Mesendoderm (in vitro differentiated cells): ENCODE measurements around the gene AKT3.

ENCODE experiments used
- DNase-seq: peaks from one replicate; pipeline ENCODE4 v3.0.0; 2013
- H2AK5ac ChIP-seq: 2 replicates; pipeline ENCODE4 v1.6.1; 2013; ENCODE audit warnings: low read length, inconsistent platforms
- H2BK120ac ChIP-seq: 2 replicates; pipeline ENCODE4 v1.6.1; 2013; ENCODE audit warnings: low read depth, mild to moderate bottlenecking, low read length, moderate library complexity, mixed read lengths
- H2BK15ac ChIP-seq: replicated peaks from 2 replicates; pipeline ENCODE4 v1.6.1; 2013; ENCODE audit warnings: low read depth, mild to moderate bottlenecking, moderate library complexity
- H2BK5ac ChIP-seq: 2 replicates; pipeline ENCODE4 v1.6.1; 2013; ENCODE audit warnings: low read length, inconsistent platforms
- H3K18ac ChIP-seq: 2 replicates; pipeline ENCODE4 v1.6.1; 2013; ENCODE audit warnings: mild to moderate bottlenecking, low read length, mixed read lengths
- H3K23ac ChIP-seq: one replicate; pipeline ENCODE4 v1.6.1; 2013; ENCODE audit warnings: low read length
- H3K27ac ChIP-seq: 2 replicates; pipeline ENCODE4 v1.5.1; 2013; ENCODE audit warnings: low read depth, mild to moderate bottlenecking, inconsistent platforms, low read length, moderate library complexity
- H3K27me3 ChIP-seq: 2 replicates; pipeline ENCODE4 v1.6.1; 2013; ENCODE audit warnings: low read length, control low read depth, mild to moderate bottlenecking, inconsistent platforms; ENCODE audit not compliant: insufficient read depth, poor library complexity
- H3K36me3 ChIP-seq: 2 replicates; pipeline ENCODE4 v1.6.1; 2013; ENCODE audit warnings: low read length, inconsistent platforms; ENCODE audit not compliant: control insufficient read depth, insufficient read depth
- H3K4ac ChIP-seq: one replicate; pipeline ENCODE4 v1.6.1; 2013; ENCODE audit warnings: low read depth, mild to moderate bottlenecking, low read length, moderate library complexity
- H3K4me1 ChIP-seq: 2 replicates; pipeline ENCODE4 v1.6.1; 2013; ENCODE audit warnings: low read depth, low read length, inconsistent platforms; ENCODE audit not compliant: control insufficient read depth
- H3K4me2 ChIP-seq: 2 replicates; pipeline ENCODE4 v1.6.1; 2013; ENCODE audit warnings: low read length
- H3K4me3 ChIP-seq: 2 replicates; pipeline ENCODE4 v1.5.1; 2013; ENCODE audit warnings: mild to moderate bottlenecking, low read length
- H3K56ac ChIP-seq: one replicate; pipeline ENCODE4 v1.6.1; 2013; ENCODE audit warnings: low read length
- H3K79me1 ChIP-seq: 2 replicates; pipeline ENCODE4 v1.6.1; 2013; ENCODE audit warnings: low read length, inconsistent platforms
- H3K79me2 ChIP-seq: 2 replicates; pipeline ENCODE4 v1.6.1; 2013; ENCODE audit warnings: mild to moderate bottlenecking, low read length; ENCODE audit not compliant: control insufficient read depth, insufficient read depth
- H3K9ac ChIP-seq: 2 replicates; pipeline ENCODE4 v1.6.1; 2013; ENCODE audit warnings: low read length, inconsistent platforms
- H4K5ac ChIP-seq: one replicate; pipeline ENCODE4 v1.6.1; 2013; ENCODE audit warnings: low read length
- H4K8ac ChIP-seq: one replicate; pipeline ENCODE4 v1.6.1; 2013; ENCODE audit warnings: low read depth, mild to moderate bottlenecking, control low read depth, low read length, moderate library complexity
- whole genome bisulfite sequencing: extraction: QIAGEN DNeasy Blood & Tissue Kit; methylation state at CpG from one replicate; pipeline ENCODE4 v1.1.7; 2013; ENCODE audit warnings: low lambda C conversion rate, missing lambda C conversion rate; ENCODE audit not compliant: insufficient coverage; ENCODE audit errors: extremely low coverage; 5-methylcytosine and 5-hydroxymethylcytosine counted together

The AKT3 gene

GRCh38 chr1:243501002-243501401 is 349.0 kb downstream of the AKT3 start:
- no peak overlapping the region for H3K27ac ChIP-seq
- no peak overlapping the region for H2BK15ac ChIP-seq
- H3K79me1 ChIP-seq: no peaks in the 10 kb centered on the region
- H2BK5ac ChIP-seq: no peak overlapping the region
- no peak for DNase-seq
- H3K4me1 ChIP-seq: no peaks in the 10 kb centered on the region
- H3K36me3 ChIP-seq: no peaks in the 10 kb centered on the region
- H4K5ac ChIP-seq: no peak overlapping the region
- no peak overlapping the region for H3K18ac ChIP-seq
- H3K4me2 ChIP-seq: no peak overlapping the region
- no peak overlapping the region for H4K8ac ChIP-seq
- H3K79me2 ChIP-seq: no peaks in the 10 kb centered on the region
- H3K56ac ChIP-seq: no peak overlapping the region
- no peaks in the 10 kb centered on the region for H3K27me3 ChIP-seq
- H2BK120ac ChIP-seq: no peak overlapping the region
- no peak overlapping the region for H3K4ac ChIP-seq
- no peak overlapping the region for H3K23ac ChIP-seq
- no peak overlapping the region for H3K9ac ChIP-seq
- WGBS: no CpG with 5 or more reads among the region's 5 CpGs
- H2AK5ac ChIP-seq: no peak overlapping the region
- H3K4me3 ChIP-seq: no peak overlapping the region

DNA sequence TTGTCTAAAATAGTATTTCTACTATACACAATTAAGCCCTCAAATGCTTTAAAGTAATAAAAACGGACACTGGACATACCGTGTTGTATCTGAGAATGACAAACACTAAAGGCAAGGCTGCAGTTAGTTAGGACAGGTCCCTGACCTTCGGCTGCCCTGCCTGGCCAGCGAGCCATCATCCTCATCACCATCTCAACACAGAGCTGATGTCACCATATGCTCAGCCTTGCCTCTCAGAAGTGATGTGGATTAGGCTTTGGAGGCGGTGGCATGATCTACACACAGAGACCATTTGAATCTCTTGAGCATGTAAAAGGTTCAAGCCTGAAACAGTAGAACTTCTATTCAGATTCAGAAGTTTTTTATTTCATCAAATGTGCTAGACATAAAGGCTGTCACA is 349.5 kb downstream of the AKT3 start:
- DNase-seq: no peak
- no peak overlapping the region for H3K27ac ChIP-seq
- no peak overlapping the region for H2BK120ac ChIP-seq
- no peak overlapping the region for H3K9ac ChIP-seq
- no peak overlapping the region for H3K56ac ChIP-seq
- no peaks in the 10 kb centered on the region for H3K27me3 ChIP-seq
- H3K4me1 ChIP-seq: no peaks in the 10 kb centered on the region
- no peak overlapping the region for H2BK15ac ChIP-seq
- no peak overlapping the region for H4K5ac ChIP-seq
- H3K4me2 ChIP-seq: no peak overlapping the region
- no peak overlapping the region for H3K23ac ChIP-seq
- WGBS: no CpG with 5 or more reads among the region's 5 CpGs
- no peak overlapping the region for H2AK5ac ChIP-seq
- H3K79me2 ChIP-seq: no peaks in the 10 kb centered on the region
- H3K4ac ChIP-seq: no peak overlapping the region
- no peak overlapping the region for H3K4me3 ChIP-seq
- H3K79me1 ChIP-seq: no peaks in the 10 kb centered on the region
- no peak overlapping the region for H2BK5ac ChIP-seq
- no peak overlapping the region for H4K8ac ChIP-seq
- H3K36me3 ChIP-seq: no peaks in the 10 kb centered on the region
- H3K18ac ChIP-seq: no peak overlapping the region

- no peak overlapping the region for H4K5ac ChIP-seq
- H2BK120ac ChIP-seq: no peak overlapping the region
- no peaks in the 10 kb centered on the region for H3K27me3 ChIP-seq
- no peak overlapping the region for H3K4me3 ChIP-seq
- no peak overlapping the region for H2AK5ac ChIP-seq
- H3K36me3 ChIP-seq: no peaks in the 10 kb centered on the region
- no CpG with 5 or more reads among the region's 10 CpGs for WGBS
- no peak overlapping the region for H2BK5ac ChIP-seq
- H3K79me2 ChIP-seq: no peaks in the 10 kb centered on the region
- no peak for DNase-seq
- no peak overlapping the region for H3K9ac ChIP-seq
- no peak overlapping the region for H2BK15ac ChIP-seq
- H3K4me1 ChIP-seq: no peaks in the 10 kb centered on the region
- H3K4me2 ChIP-seq: no peak overlapping the region
- no peaks in the 10 kb centered on the region for H3K79me1 ChIP-seq
- H3K23ac ChIP-seq: no peak overlapping the region
- H4K8ac ChIP-seq: no peak overlapping the region
- no peak overlapping the region for H3K56ac ChIP-seq
- no peak overlapping the region for H3K4ac ChIP-seq
- no peak overlapping the region for H3K18ac ChIP-seq
- no peak overlapping the region for H3K27ac ChIP-seq
Observed at GRCh38 chr1:243499711-243500110, 350.3 kb downstream of the AKT3 start.

DNA sequence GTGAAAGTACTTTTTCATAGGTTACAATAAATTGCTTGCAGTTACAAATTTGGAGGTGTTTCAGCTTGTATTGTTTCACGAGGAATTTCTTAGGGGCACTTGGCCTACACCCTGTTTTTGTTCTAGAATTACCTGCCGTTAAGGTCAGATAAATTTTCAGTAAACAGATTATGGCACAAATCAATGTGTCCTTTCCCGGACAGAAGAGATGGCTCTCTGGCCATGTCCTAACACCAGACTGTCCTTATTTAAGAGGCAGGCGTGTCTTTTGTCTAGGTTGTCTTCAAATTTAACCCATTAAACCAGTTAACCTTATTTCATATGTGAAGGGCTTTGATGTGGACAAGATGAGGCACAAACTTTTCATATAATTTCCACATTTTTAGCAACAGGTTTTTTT is 350.8 kb downstream of the AKT3 start:
- H2BK120ac ChIP-seq: no peak overlapping the region
- no peaks in the 10 kb centered on the region for H3K27me3 ChIP-seq
- no peaks in the 10 kb centered on the region for H3K36me3 ChIP-seq
- H3K4me1 ChIP-seq: no peaks in the 10 kb centered on the region
- no peak overlapping the region for H4K5ac ChIP-seq
- no peaks in the 10 kb centered on the region for H3K79me1 ChIP-seq
- H3K4ac ChIP-seq: no peak overlapping the region
- no peak overlapping the region for H2AK5ac ChIP-seq
- no peak overlapping the region for H3K9ac ChIP-seq
- no peak overlapping the region for H3K18ac ChIP-seq
- H3K27ac ChIP-seq: no peak overlapping the region
- no peaks in the 10 kb centered on the region for H3K79me2 ChIP-seq
- H3K23ac ChIP-seq: no peak overlapping the region
- DNase-seq: no peak
- no peak overlapping the region for H3K4me3 ChIP-seq
- H2BK15ac ChIP-seq: no peak overlapping the region
- WGBS: no CpG with 5 or more reads among the region's 4 CpGs
- H2BK5ac ChIP-seq: no peak overlapping the region
- H3K4me2 ChIP-seq: no peak overlapping the region
- H3K56ac ChIP-seq: no peak overlapping the region
- H4K8ac ChIP-seq: no peak overlapping the region

GRCh38 chr1:243497939-243498681 is 351.9 kb downstream of the AKT3 start:
- Histone ChIP-seq H3K4ac (no peak overlapping the region), H3K18ac (no peak overlapping the region), H2BK5ac (no peak overlapping the region), H2BK15ac (no peak overlapping the region), H3K4me2 (no peak overlapping the region), H3K4me3 (no peak overlapping the region), H3K79me1 (no peaks in the 10 kb centered on the region), H3K56ac (no peak overlapping the region), H3K9ac (no peak overlapping the region), H3K79me2 (no peaks in the 10 kb centered on the region), H4K8ac (no peak overlapping the region), H3K36me3 (no peaks in the 10 kb centered on the region), H2AK5ac (no peak overlapping the region), H3K23ac (no peak overlapping the region), H3K27ac (no peak overlapping the region), H4K5ac (no peak overlapping the region), H3K27me3 (no peaks in the 10 kb centered on the region), H2BK120ac (no peak overlapping the region), H3K4me1 (no peaks in the 10 kb centered on the region)
- no peak for DNase-seq
- WGBS: no CpG with 5 or more reads among the region's 10 CpGs

DNA sequence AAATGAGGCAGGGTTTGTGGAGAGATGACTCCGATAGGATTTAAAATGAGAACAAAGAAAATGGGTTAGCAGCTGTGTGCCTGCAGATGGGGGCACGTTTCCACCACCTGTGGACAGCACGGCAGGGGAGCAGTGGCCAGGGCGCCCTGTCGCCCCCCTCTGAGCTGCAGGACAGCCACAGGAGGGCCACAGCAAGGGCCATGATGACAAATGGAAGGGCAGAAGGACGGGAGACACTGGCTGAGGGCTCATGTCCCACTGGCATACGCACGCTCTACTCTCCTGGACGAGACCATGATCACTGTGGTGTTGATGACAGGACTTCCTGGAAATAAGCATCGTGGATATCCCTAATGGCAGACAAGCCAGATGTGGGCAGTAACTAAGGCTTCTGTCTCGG is 353.2 kb downstream of the AKT3 start:
- H3K9ac ChIP-seq: no peak overlapping the region
- H3K4ac ChIP-seq: no peak overlapping the region
- H3K79me1 ChIP-seq: no peaks in the 10 kb centered on the region
- no peaks in the 10 kb centered on the region for H3K4me1 ChIP-seq
- H3K23ac ChIP-seq: no peak overlapping the region
- H3K4me2 ChIP-seq: no peak overlapping the region
- H3K27ac ChIP-seq: no peak overlapping the region
- no peak overlapping the region for H2BK15ac ChIP-seq
- H2BK120ac ChIP-seq: no peak overlapping the region
- no peak overlapping the region for H3K18ac ChIP-seq
- H3K27me3 ChIP-seq: no peaks in the 10 kb centered on the region
- no peak overlapping the region for H4K8ac ChIP-seq
- no peak overlapping the region for H2BK5ac ChIP-seq
- no CpG with 5 or more reads among the region's 11 CpGs for WGBS
- no peak overlapping the region for H2AK5ac ChIP-seq
- H4K5ac ChIP-seq: no peak overlapping the region
- no peak overlapping the region for H3K56ac ChIP-seq
- H3K4me3 ChIP-seq: no peak overlapping the region
- no peaks in the 10 kb centered on the region for H3K36me3 ChIP-seq
- no peak for DNase-seq
- no peaks in the 10 kb centered on the region for H3K79me2 ChIP-seq
